Activated B cell treated with CpG ODN at 0.5 μM for 24 hours (primary cell): ENCODE data around the gene DNAH8. TPM values are rescaled to one million over a fixed set of nuclear protein-coding genes. Genes with fewer than 3 reads are reported as not detected.

Experiments
- ATAC-seq: fragments of 200-7000 bp; cut with Tn5 transposase; one replicate; pipeline ENCODE4 v1.10.0; 2021; ENCODE audit warnings: low read depth, mild to moderate bottlenecking, moderate library complexity
- CTCF ChIA-PET: fragments of 350-600 bp; sonication (Branson Sonifier 250); formaldehyde crosslinking; loops from one replicate; lab custom pipeline; 2021; ENCODE audit warnings: antibody characterized with exemption; lab: Charles Lee
- POLR2A ChIA-PET: fragments of 350-600 bp; sonication (Branson Sonifier 250); formaldehyde crosslinking; loops from one replicate; lab custom pipeline; 2021; ENCODE audit warnings: antibody characterized with exemption; lab: Charles Lee
- DNase-seq: peaks from one replicate; pipeline ENCODE4 v3.0.0; 2022
- H3K27ac Mint-ChIP-seq: one replicate; pipeline ENCODE4 v1.8.0; 2020; ENCODE audit warnings: mixed read lengths
- H3K27me3 Mint-ChIP-seq: one replicate; pipeline ENCODE4 v1.8.0; 2021; ENCODE audit warnings: mixed read lengths
- H3K36me3 Mint-ChIP-seq: one replicate; pipeline ENCODE4 v1.8.0; 2021; ENCODE audit warnings: low read depth, mixed read lengths
- H3K4me1 Mint-ChIP-seq: one replicate; pipeline ENCODE4 v1.8.0; 2021; ENCODE audit warnings: mixed read lengths
- H3K4me3 Mint-ChIP-seq: one replicate; pipeline ENCODE4 v1.8.0; 2020; ENCODE audit warnings: mild to moderate bottlenecking, mixed read lengths
- H3K9me3 Mint-ChIP-seq: one replicate; pipeline ENCODE4 v1.8.0; 2020; ENCODE audit warnings: mixed read lengths
- intact Hi-C: fragments of 100-400 bp; cut with micrococcal nuclease; formaldehyde crosslinking; loops from one replicate; pipeline ENCODE4 v1.15.1; 2024
- total RNA-seq: library from RNA; stranded (reverse); gene quantifications from 2 replicates; pipeline ENCODE4 v1.2.3, GENCODE V29; 2022
- TF ChIP-seq, protein P1 (sequence below): fragments of 200-600 bp; IDR thresholded peaks from one replicate; pipeline ENCODE4 v1.8.0; 2022; ENCODE audit warnings: antibody characterized with exemption, mild to moderate bottlenecking

DNAH8 gene
- total RNA-seq, 1 donor from 2014 or later, result 2.0 TPM

GRCh38 chr6:39037082-39037508, 322.0 kb downstream of the DNAH8 start:
- H3K36me3 Mint-ChIP-seq, result no peaks in the 10 kb centered on the region
- intact Hi-C loops, result no loop called here
- CTCF ChIA-PET, result no interaction called here

GRCh38 chr6:39037707-39038106, 322.6 kb downstream of the DNAH8 start:
- no peak for ATAC-seq
- ChIA-PET CTCF (no interaction called here), POLR2A (no interaction called here)
- no peak for DNase-seq
- Mint-ChIP-seq H3K4me3 (no peak overlapping the region), H3K27ac (no peak overlapping the region), H3K27me3 (peaks cover 8% of the 10 kb centered on the region), H3K4me1 (no peaks in the 10 kb centered on the region), H3K36me3 (no peaks in the 10 kb centered on the region), H3K9me3 (no peaks in the 10 kb centered on the region)
- intact Hi-C loops, result no loop called here
- TF ChIP-seq, protein P1, sequence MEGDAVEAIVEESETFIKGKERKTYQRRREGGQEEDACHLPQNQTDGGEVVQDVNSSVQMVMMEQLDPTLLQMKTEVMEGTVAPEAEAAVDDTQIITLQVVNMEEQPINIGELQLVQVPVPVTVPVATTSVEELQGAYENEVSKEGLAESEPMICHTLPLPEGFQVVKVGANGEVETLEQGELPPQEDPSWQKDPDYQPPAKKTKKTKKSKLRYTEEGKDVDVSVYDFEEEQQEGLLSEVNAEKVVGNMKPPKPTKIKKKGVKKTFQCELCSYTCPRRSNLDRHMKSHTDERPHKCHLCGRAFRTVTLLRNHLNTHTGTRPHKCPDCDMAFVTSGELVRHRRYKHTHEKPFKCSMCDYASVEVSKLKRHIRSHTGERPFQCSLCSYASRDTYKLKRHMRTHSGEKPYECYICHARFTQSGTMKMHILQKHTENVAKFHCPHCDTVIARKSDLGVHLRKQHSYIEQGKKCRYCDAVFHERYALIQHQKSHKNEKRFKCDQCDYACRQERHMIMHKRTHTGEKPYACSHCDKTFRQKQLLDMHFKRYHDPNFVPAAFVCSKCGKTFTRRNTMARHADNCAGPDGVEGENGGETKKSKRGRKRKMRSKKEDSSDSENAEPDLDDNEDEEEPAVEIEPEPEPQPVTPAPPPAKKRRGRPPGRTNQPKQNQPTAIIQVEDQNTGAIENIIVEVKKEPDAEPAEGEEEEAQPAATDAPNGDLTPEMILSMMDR, result no peak

More at GRCh38 chr6:39037082-39037508, 322.0 kb downstream of the DNAH8 start:
- TF ChIP-seq, protein P1, result no peak
- H3K27ac Mint-ChIP-seq, result no peak overlapping the region
- peaks cover 7% of the 10 kb centered on the region for H3K27me3 Mint-ChIP-seq
- H3K4me1 Mint-ChIP-seq, result no peaks in the 10 kb centered on the region
- no peak for DNase-seq
- no peaks in the 10 kb centered on the region for H3K9me3 Mint-ChIP-seq
- no peak overlapping the region for H3K4me3 Mint-ChIP-seq
- POLR2A ChIA-PET, result no interaction called here
- ATAC-seq, result no peak

DNA sequence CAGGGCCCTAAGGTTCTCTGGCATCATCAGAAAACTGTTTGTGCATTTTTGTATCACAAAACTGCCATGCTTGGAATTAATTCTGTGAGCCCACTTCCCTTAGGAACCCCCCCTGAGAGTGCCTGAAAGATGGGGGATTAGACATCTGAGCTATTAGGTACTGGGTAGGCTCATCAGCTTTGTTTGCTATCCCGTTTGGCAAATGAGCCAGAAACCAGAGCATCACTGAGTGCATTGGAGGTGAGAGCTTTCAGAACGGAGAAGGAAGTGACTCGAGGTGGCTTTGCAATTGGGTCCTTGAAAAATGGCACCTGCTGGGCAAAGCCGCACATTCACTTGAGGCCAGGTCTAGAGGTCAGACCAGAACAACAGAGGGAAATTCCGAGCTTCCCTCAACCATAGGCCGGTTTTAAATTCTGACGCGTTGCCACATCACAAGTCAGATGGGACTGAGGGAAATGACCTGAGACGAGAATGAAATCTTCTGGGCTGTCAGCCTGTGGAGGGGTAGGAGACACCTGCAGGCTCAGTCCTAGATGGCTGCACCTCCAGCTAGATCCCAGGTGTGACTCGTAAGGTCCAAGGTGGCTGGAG, 325.1 kb downstream of the DNAH8 start:
- Mint-ChIP-seq H3K9me3 (no peaks in the 10 kb centered on the region), H3K4me3 (no peak overlapping the region), H3K27me3 (peaks cover 11% of the 10 kb centered on the region), H3K36me3 (no peaks in the 10 kb centered on the region), H3K4me1 (no peaks in the 10 kb centered on the region), H3K27ac (no peak overlapping the region)
- ChIA-PET CTCF (no interaction called here), POLR2A (no interaction called here)
- DNase-seq, result no peak
- intact Hi-C loops, result no loop called here
- TF ChIP-seq, protein P1, result no peak
- ATAC-seq, result no peak

GRCh38 chr6:39041072-39041471, 326.0 kb downstream of the DNAH8 start:
- H3K9me3 Mint-ChIP-seq, result no peaks in the 10 kb centered on the region
- intact Hi-C loops, result no loop called here
- no peak overlapping the region for H3K27ac Mint-ChIP-seq
- H3K36me3 Mint-ChIP-seq, result no peaks in the 10 kb centered on the region
- DNase-seq, result no peak
- POLR2A ChIA-PET, result no interaction called here
- H3K4me3 Mint-ChIP-seq, result no peak overlapping the region
- TF ChIP-seq, protein P1, result no peak
- peaks cover 11% of the 10 kb centered on the region for H3K27me3 Mint-ChIP-seq
- ATAC-seq, result no peak
- H3K4me1 Mint-ChIP-seq, result no peaks in the 10 kb centered on the region
- CTCF ChIA-PET, result no interaction called here

- Mint-ChIP-seq H3K9me3 (no peaks in the 10 kb centered on the region), H3K27me3 (peaks cover 19% of the 10 kb centered on the region), H3K27ac (no peak overlapping the region), H3K36me3 (no peaks in the 10 kb centered on the region), H3K4me3 (no peak overlapping the region), H3K4me1 (no peaks in the 10 kb centered on the region)
- intact Hi-C loops, result no loop called here
- DNase-seq, result no peak
- ChIA-PET POLR2A (no interaction called here), CTCF (no interaction called here)
- ATAC-seq, result no peak
- TF ChIP-seq, protein P1, result no peak
Observed at GRCh38 chr6:39043776-39044175, 328.7 kb downstream of the DNAH8 start.
